ENCODE measurements around the gene HBP1. TPM values are rescaled to one million over a fixed set of nuclear protein-coding genes. Genes with fewer than 3 reads are reported as not detected.

Gene HBP1
- total RNA-seq, result 110 and 157 TPM in 2 replicates

GRCh38 chr7:107168233-107169119 lies at the start of gene HBP1:
Gene HBP1, plus strand, starts transcription at chr7:107169003. Its CDS starts 10,891 bp downstream, at chr7:107179894.

Other genes starting within 250 kb of the HBP1 start
- gene PRKAR2B, start 124.3 kb upstream of the HBP1 start, total RNA-seq, result 17.7 and 37.6 TPM in 2 replicates